NCI-H524 treated with DMSO at 0.1 percent for 48 hours (cell line): ENCODE measurements around the gene NFKBIZ.

Experiments used
- DNase-seq: peaks from one replicate; lab custom pipeline; 2025; lab: John Stamatoyannopoulos, UW

Gene NFKBIZ

DNA sequence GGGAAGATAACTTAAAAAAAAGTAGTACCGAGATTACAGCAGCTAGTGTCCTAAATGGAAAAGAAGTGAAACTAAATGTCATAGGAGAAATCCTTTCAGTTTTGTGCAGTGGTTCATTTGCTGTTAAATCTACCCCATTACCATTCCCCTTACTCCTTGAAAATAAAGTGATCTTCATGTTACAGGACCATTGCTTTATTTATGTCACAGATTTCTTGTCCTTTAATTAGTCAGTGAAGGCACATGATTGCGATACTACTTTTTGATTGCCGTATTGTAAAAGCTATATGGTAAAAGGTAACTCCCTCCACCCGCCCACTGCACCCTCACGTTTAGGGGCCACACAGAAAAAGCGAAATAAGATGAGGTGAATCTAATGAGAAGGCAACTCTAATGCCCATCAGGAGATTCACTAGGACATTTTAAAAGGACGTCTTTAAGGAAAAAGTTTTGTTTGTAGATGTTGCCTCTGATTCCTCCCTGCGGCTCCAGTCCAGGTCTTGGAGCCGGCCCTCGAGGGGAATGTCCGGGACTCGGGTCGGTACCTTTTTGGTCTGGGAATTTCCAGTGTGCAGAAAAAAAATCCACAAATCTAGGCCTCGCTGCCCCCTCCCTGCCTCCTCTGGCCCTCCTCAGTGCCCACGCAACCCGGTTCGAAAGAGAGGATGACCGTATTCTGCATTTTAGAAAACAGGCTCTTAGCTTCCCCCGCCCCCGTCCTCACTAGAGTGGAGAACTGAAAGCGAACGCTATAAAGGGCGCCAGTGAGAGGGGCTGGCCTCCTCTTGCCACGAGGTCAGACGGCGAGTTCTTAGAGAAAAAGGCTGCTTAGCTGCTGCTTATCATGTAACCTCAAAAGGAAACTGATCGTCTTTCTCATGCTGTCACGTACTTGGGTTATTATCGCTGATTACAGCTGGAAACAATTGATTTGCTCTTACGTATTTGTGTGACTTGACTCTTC lies 21.8 kb upstream of the NFKBIZ start:
- no peak for DNase-seq

DNA sequence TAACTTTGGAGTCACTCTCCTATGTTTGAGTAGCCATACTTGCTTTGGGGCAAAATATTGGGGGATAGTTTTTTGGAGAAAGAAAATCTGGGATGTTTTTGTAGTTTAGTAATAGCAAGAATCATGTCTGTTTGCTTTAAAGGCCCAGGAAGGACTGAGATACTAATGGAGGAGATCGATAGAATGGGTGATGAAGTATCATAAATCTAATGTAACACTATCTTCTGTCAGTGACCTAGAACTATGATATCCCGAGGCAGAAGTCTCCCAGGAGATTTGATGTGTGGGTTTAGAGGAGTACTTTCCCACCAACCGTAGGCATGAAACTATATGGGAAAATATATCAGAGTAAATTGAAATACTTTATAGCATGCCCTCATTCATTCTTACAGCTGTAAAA lies 21.0 kb upstream of the NFKBIZ start:
- no peak for DNase-seq

DNA sequence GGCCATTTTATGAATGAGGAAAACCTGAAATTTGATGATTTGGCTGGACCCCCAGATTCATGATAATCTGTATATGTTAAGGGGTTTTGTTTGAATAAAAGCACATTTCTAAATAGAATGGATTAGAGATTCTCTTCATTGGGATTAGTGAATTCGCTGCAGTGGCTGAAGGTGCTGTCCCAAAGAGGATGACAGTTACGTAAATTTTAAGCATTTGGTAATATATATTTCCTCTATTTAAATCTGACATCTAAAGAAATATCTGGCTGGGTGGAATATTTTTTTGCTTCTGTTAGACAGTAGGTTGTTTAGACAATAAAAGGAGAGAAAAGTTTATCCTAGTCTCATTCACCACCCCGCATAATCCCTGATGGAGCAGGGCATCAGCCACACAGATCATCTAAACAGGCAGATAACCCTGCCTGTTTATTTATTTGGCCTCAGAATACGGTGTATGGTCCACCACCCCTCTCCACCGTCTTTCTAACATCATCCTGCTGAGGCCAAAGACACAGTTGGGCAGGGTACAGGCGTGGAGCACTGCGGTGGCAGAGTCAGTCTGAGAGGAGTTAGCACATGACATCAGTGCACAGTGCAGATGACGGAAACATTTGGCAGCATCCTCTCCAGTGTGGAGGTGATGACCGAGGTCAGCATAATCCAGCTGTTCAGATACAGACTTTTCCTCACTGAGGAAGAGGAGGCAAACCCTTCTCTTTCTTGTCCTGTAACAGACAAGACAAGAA lies 20.4 kb upstream of the NFKBIZ start:
- DNase-seq = no peak

DNA sequence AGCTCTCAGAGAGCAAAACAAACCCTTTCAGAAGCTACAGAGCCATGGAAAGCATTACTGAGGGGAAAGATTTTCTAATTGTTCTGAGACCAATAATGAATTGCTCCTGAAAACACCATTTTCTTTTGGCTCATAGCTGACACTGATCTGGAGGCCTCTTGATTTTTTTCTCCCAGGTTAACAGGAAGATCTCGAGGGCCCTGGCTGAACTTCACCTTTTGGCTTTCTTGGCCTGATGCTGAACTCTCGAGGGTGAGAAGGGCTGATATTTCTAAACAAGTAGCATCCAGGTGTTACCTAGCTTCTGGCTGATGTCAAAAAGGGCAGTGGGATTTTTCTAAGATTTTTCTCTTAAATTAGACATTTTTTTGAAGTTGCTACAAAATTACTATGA lies 19.9 kb upstream of the NFKBIZ start:
- DNase-seq = no peak

DNA sequence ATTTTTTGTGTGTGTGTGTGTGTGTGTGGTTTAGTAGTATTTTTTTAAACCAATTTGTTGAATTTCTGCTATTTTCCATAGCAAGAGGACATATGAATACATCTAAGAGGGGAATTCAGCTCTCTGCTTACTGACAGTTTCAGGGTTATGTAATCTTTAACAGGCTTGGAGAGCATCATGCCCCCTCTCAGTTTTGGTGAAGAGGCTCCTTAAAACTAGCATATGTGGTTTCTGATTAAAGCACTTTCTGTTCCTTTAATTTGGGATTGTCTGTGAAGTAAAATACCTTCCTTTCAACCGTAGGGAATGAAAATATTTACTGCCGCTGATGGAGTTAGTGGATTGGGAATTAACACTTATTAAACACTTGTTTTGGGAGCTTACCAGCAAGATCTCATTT lies 19.4 kb upstream of the NFKBIZ start:
- DNase-seq = no peak

DNA sequence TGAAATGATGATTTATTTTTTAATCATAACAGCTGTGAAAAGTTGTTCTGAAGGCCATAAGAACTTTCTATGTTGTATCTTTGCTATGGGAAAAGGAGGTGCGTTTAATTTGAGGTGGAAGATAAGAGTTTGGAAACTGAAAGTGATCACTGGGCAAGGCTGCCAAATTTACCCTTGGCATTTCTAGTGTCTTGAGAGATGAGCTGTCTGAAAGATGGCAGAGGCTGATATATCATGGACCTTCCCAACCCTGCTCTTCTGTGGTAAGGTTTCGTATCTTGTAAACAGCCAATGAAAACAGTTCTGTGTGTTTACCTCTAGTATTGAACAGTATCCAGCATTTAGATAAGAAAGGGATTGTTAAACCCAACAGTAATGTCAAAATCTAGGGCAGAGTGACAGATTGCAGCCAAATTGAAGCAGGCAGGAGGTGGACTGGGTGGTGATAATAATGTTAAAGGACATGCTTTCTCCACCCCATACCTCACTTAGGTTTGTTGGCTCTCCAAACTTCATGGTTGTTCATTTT lies 15.8 kb upstream of the NFKBIZ start:
- DNase-seq = no peak

DNA sequence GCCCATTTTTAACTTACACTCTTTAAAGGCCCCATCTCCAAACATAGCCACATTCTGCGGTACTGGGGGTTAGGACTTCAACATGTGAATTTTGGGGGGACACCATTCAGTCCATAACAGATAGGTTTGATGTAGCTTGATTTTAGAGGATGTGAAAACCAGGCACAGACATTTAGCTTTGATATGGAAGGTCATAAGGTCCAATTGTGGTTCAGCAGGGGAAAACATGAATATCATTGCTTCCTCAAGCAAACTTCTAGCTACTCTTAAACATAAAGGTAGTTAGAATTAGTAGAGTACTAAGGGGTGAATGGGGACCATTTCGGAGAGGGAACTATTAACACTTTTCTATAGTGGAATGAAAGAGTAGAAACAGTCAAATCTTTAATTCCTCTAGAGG lies 13.6 kb upstream of the NFKBIZ start:
- DNase-seq = no peak

DNA sequence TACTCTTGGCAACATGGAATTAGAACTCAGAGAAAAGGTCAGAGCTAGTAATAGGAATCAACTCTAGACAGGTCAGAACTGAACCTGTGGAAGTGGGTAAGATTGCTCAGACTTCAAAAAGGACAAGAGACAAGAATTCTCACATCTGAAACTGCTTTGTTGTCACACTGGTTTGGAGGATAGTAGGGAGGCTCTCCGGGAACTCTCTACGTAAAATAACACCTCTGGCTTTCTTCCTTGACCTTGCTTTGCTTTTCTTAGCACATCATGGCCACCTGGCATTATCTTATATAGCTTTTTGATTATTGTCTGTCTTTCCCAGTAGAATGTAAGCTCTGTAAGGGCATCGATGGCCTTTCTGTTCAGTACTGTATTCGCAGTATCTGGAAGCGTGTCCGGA lies 13.2 kb upstream of the NFKBIZ start:
- DNase-seq = no peak

DNA sequence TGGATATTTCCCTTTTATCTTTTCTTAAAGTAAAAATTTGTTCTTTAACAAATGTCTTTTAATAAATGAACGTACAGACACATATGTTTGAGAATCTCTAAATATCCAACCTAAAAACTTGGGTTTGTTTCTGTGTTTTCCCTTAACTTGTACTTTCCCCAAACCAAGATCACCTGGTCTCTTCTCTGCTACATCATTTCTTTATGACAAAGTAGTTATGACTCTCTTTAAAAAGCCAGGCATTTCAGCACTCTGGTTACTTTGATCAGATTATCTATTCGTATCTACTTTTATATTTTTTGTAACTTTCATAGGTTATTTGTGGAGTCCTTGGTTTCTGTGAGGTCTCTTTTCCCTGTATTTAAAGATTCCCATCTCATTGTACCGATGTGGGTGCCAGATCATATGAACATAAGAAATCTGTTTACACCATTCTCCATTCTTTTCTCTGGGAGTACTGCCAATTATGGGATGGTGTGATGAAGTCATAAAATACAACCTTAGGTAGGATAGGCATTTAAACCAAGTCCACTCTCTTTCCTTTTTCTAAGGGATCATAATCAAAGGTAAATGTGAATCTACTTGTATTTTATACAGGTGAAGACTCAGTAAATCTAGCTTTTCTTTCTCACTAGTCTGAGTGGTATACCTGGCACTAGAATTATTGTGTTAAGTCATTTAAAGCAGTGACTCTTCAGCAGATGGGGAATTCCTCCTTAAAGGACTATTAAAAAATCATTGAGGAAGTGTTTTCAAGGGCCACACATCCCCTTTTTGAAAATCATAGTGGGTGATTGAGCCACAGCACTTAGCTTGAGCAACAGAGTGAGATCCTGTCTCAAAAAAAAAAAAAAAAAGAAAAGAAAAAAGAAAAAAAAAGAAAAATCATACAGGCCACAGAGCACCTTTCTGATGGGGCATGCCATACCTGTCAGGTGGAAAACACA lies 12.4 kb upstream of the NFKBIZ start:
- no peak for DNase-seq

DNA sequence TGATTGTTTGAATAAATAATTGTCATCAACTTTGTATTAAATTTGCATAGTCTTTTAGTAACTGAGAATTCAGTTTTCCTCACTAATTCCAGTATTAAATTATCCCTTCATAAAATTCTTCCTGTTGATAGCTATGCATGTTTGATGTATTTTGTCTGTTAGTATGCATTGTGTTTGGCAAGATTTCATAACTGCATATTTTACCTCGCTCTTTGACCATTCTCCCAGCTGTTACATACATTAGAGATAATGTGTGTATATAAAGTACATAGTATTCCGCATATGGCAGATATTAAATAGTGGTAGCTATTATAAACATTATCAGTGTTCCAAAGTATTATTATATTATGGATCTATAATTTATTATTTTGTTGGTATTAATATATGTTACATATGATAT lies 10.6 kb upstream of the NFKBIZ start:
- no peak for DNase-seq

DNA sequence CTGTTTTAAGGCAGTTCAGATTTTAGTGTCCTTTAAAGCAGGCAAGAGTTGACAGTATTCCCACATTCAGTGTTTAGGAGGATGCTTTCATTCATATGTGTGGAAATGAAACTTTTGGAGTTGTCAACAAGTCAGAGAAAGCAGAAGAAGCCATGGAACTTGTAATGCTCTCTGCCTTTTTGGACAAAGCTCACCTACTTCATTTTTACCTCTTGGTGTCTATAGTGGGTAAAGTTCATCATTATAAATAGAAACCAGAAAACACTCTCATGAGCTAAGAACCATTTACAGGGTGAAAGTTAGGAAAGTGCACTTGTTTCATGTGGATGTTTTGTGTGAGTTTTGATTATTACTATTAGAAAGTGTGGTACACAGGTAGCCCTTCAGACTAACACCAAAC lies 9.2 kb upstream of the NFKBIZ start:
- no peak for DNase-seq

DNA sequence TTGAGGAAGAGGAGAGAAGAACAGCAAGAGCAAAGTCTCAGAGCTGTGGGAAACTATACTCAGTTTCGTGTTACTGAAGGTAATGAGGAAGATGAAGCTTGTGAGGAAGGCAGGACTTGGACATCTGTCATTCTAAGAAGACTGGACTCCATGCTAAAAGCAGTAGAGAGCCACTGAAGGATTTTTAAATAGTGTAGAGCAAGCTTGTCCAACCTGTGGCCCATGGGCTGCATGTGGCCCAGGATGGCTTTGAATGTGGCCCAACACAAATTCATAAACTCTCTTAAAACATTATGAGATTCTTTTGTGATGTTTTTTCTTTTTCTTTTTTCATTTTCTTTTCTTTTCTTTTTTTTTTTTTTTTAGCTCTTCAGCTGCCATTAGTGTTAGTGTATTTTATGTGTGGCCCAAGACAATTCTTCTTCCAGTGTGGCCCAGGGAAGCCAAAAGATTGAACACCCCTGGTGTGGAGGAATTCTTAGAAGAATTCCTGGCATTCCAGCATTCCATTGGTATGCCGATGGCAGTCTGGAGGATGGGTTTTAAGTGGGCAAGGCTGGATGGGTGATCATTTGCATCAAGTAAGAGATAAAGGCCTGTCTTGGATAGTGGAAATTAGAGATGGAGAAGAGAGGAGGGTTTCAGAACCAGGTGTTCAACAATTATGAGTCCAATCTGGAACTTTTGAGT lies 6.9 kb upstream of the NFKBIZ start:
- no peak for DNase-seq

DNA sequence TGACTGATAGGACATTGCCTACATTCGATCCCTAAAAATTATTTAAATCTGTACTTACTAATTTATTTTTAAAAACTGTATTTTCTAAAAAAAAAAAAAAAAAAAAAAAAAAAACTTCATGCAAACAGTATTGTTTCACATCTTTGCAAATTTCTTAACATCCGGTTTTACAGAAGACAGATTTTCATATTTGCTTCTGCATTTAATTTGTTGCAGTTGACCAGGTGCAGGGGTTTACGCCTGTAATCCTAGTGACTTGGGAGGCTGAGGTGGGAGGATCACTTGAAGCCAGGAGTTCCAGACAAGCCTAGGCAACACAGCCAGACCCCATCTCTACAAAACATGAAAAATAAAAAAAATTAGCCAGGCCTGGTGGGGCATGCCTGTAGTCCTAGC lies 6.4 kb upstream of the NFKBIZ start:
- DNase-seq = no peak

DNA sequence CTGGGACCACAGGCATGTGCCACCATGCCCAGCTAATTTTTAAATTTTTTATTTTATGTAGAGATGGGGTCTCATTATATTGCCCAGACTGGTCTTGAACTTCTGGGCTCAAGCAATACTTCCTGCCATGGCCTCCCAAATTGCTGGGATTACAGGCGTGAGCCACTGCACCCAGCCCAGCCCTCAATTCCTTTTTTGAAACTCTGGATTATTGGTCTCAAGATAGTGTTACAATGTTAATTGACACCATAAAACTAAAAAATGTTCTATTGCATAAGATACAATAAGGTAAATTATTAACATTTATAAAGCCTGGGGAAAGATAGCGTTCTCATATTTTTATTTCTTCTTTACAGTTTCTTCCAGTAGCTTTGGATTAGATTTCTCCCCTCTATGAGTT lies 3.9 kb upstream of the NFKBIZ start:
- no peak for DNase-seq

DNA sequence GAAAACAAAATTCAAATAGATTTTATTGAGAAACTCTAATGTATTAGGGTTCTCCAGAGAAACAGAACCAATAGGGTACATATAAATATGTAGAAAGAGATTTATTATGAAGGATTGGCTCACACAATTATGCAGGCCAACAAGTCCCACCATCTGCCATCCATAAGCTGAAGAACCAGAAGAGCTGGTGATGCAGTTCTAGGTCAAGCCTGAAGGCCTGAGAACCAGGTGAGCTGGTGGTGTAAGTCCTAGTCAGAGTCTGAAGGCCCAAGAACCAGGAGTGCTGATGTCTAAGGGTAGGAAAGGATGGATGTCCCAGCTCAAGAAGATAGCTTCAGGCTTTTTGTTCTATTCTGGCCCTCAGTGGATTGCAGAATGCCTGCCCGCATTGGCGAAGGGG lies 2.6 kb upstream of the NFKBIZ start:
- no peak for DNase-seq

DNA sequence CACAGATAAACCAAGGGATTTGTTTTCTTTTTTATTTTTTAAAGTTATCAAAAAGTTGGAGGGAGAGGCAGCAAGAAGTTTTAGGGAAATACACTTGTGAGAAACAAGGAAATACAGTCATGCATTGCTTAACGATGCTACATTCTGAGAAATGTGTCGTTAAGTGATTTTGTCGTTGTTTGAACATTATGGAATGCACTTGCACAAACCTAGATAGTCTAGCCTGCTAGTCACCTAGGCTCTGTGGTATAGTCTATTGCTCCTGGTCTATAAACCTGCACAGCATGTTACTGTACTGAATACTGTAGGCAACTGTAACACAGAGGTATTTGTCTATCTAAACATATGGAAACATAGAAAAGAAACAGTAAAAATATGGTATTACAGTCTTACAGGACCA lies 2.0 kb upstream of the NFKBIZ start:
- no peak for DNase-seq

DNA sequence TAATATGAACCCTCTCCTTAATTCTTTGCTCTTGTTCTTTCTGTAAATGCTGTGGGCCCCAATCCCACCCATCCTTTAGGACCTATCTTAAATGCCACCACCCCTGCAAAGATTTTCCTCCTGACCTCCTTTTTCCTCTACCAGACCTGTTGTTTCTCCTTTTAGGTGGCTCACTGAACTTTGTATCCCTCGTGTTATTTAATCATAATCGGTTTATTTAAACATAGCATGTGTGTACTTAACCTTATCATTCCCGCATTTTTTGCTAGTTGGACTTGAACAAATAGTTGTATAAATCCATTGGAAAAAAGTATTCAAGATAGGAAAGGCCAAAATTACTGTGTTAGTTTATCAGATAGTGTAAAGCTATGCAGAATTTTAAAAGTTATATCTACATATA lies 988 bp upstream of the NFKBIZ start:
- no peak for DNase-seq

DNA sequence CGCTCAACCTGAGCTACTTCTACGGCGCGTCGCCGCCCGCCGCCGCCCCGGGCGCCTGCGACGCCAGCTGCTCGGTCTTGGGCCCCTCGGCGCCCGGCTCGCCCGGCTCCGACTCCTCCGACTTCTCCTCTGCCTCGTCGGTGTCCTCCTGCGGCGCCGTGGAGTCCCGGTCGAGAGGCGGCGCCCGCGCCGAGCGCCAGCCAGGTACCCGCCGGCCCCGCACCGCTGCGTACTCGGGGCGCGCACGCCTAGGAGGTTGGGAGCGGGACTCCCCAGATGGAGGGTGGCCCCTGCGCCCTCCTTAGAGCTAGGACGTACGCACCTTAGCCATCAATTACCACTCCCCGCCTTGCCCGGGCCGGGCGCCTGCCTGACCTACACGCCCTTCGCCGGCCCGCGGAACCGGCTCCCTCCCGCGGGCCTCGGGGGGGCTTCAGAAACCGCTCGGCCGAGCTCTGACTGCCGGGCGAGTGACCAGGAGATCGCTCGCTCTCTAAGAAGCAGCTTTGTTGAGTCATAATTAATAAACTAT lies 466 bp downstream of the NFKBIZ start:
- DNase-seq = no peak

DNA sequence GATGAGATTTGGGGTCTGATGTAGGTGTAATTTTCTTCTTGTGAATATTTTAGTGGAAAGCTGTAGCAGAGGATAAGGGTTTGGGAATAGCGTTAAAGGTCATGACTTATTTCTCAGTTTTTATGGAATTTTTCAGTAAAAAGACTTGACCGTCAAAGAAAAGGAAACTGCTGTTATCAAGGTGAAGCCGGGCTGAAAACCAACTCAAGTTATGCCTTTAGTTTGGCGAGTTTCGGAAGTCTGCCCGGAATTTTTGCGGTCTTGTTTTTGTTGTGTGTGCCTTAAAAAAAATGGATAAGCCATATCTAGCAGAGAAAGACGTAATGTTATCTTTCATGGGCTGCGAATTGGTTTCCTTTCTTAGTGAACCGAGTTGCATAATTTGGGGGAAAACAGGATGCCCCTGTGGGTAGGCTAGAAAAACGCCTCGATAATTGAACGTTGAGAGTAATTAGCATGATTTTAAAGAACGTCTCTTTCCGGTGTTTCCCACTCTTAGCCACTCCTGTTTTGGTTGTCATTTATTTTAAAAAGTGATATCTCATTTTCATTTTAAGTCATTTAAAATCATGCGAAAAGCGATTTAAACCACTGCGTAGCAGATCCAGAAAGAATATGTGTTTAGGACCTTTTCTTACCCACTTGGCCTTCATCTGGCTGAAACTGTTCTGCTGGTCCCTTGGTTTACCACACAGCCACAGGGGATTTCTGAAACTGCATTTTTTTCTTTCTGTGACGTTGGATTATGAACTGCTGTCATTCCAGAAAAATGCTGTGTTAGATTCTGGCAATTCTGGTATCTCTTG lies 1.1 kb downstream of the NFKBIZ start:
- DNase-seq = no peak

DNA sequence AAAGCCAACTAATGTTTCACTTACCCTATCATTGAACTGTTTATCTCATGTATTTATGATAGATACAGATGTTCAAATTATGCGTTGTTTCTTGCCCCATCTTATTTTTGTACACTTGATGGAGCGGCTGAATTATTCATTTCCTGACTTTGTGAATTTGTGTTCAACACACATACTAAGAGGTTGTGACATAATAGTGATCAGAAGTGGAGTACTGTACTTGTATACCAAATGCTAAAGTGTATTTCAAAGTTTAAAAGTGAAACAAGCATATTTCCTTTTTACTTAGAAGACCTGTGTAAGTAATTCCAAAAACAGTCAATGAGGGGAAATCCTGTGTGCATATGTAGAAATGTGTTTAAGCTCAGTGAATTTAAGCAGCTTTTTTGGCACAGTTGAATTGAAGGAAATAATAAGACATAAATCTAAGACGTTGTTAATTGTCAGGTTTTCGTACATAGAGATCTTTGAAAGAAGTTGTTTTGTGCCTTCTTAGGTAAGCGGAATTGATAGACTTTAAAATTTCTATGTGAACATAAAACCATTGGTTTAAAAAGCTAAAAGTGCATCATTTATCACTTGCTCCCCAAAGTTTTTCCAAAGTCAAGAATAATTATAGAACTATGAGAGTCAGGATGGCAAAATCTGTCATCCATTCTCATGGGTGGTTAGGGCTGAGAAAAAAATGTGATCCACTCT lies 1.9 kb downstream of the NFKBIZ start:
- no peak for DNase-seq
